Sigmoid colon (tissue), 7 donors: ENCODE results near the gene MITF. TPM values are rescaled to one million over a fixed set of nuclear protein-coding genes. Genes with fewer than 3 reads are reported as not detected.
"Not testable (repeated sequence)": the region's sequence is repeated elsewhere in the genome, so short reads cannot be mapped to it uniquely, and the experiment has no call there.

ENCODE experiments used
- DNase-seq: peaks from one replicate; pipeline ENCODE4 v3.0.0-alpha.2; 2019
- H3K27ac ChIP-seq, 4 donors: fragments of 200-600 bp; sonication (generic); one replicate each; pipeline ENCODE4 v1.5.1; 2016 to 2019; ENCODE audit warnings: mild to moderate bottlenecking in 1 of 4
- H3K27me3 ChIP-seq, 3 donors: fragments of 200-600 bp; sonication (generic); one replicate each; pipeline ENCODE4 v1.5.1; 2019; ENCODE audit warnings: mild to moderate bottlenecking in 1 of 3
- H3K36me3 ChIP-seq, 4 donors: fragments of 200-600 bp; sonication (generic); one replicate each; pipeline ENCODE4 v1.5.1; 2016 to 2019
- H3K4me1 ChIP-seq, 4 donors: fragments of 200-600 bp; sonication (generic); one replicate each; pipeline ENCODE4 v1.5.1; 2017 to 2019
- H3K4me3 ChIP-seq, 4 donors: fragments of 200-600 bp; sonication (generic); one replicate each; pipeline ENCODE4 v1.5.1; 2017 to 2019; ENCODE audit warnings: mild to moderate bottlenecking in 2 of 4, moderate library complexity in 1 of 4
- H3K9me3 ChIP-seq, 4 donors: fragments of 200-600 bp in 3 of 4; sonication (generic) in 3 of 4; one replicate each; pipeline versions ENCODE4 v1.5.1 to v1.6.1; 2013 to 2019
- CTCF ChIP-seq, 4 experiments: fragments of 450-650 bp in 3 of 4; fragments of 200-600 bp in 1 of 4; IDR thresholded peaks; one replicate each; pipeline ENCODE4 v1.5.1; 2016 to 2019; ENCODE audit warnings: antibody characterized with exemption in 4 of 4, mild to moderate bottlenecking in 3 of 4, moderate library complexity in 2 of 4
- EP300 ChIP-seq, 4 donors: sonication (generic); formaldehyde crosslinking; IDR thresholded peaks; one replicate each; pipeline ENCODE4 v1.6.1; 2017; ENCODE audit warnings: antibody characterized with exemption in 4 of 4
- POLR2A ChIP-seq, 2 donors: fragments of 450-650 bp; IDR thresholded peaks; one replicate each; pipeline ENCODE4 v1.6.1; 2016; ENCODE audit warnings: antibody characterized with exemption in 2 of 2, mild to moderate bottlenecking in 2 of 2, moderate library complexity in 2 of 2
- POLR2AphosphoS5 ChIP-seq, 4 donors: sonication (generic); formaldehyde crosslinking; IDR thresholded peaks; one replicate each; pipeline ENCODE4 v1.6.1; 2017; ENCODE audit warnings: antibody characterized with exemption in 4 of 4
- WGBS, 2 donors: extraction: QIAGEN DNeasy Blood & Tissue Kit; methylation state at CpG; one replicate each; pipeline ENCODE4 v1.1.7; 2013; 5-methylcytosine and 5-hydroxymethylcytosine counted together
- intact Hi-C: fragments of 100-400 bp; cut with DNase I; formaldehyde crosslinking; loops from one replicate; pipeline ENCODE4 v1.15.1; 2023
- polyA plus RNA-seq, 3 donors: library from polyadenylated mRNA; stranded (reverse); fragments of 200-250 nt; gene quantifications; one replicate each; pipeline ENCODE4 v1.2.3, GENCODE V29; 2013
- total RNA-seq, 4 donors: library from RNA; depleted of rRNA; stranded (reverse); fragments of >200 nt; gene quantifications; one replicate each; pipeline ENCODE4 v1.1.0, GENCODE V29; 2016
- donor health status: healthy with polysubstance abuse.
- donor health status: Bipolar disorder and iron deficiency.
- donor health status: healthy.

MITF gene
- total and polyA plus RNA-seq, 7 donors: 2.1 to 73.2 (median 65.4) TPM

- Histone ChIP-seq H3K36me3 (no peaks in the 10 kb centered on the region), H3K27ac (no peak overlapping the region), H3K4me1 (peaks cover 0 to 15% (median 14%) of the 10 kb centered on the region in 4 donors), H3K9me3 (no peaks in the 10 kb centered on the region), H3K27me3 (no peaks in the 10 kb centered on the region), H3K4me3 (no peak overlapping the region)
- DNase-seq: no peak
- intact Hi-C loops: no loop called here
- WGBS, 2 donors: 71 to 73% methylated on average over 1 of the region's 1 CpG
- TF ChIP-seq POLR2AphosphoS5 (IDR thresholded peaks at IDR 0.05) (no peak), CTCF (IDR thresholded peaks at IDR 0.05) (no peak), EP300 (IDR thresholded peaks at IDR 0.05) (no peak), POLR2A (IDR thresholded peaks at IDR 0.05) (no peak)
These were observed 161.1 kb downstream of the MITF start for GRCh38 chr3:69900331-69900730.

- H3K4me3 ChIP-seq: no peak overlapping the region
- intact Hi-C loops: no loop called here
These were observed 162.5 kb downstream of the MITF start for GRCh38 chr3:69901802-69902201.

GRCh38 chr3:69902386-69902785 lies 163.1 kb downstream of the MITF start:
- DNase-seq: no peak
- Histone ChIP-seq H3K4me3 (no peak overlapping the region), H3K27me3 (no peaks in the 10 kb centered on the region), H3K27ac (no peak overlapping the region), H3K36me3 (no peaks in the 10 kb centered on the region), H3K9me3 (no peaks in the 10 kb centered on the region), H3K4me1 (peaks cover 0 to 26% (median 18%) of the 10 kb centered on the region in 4 donors)
- no peak for TF ChIP-seq EP300 (IDR thresholded peaks at IDR 0.05)
- TF ChIP-seq POLR2AphosphoS5 (IDR thresholded peaks at IDR 0.05): no peak
- TF ChIP-seq CTCF (IDR thresholded peaks at IDR 0.05): no peak
- TF ChIP-seq POLR2A (IDR thresholded peaks at IDR 0.05): no peak
- intact Hi-C loops: no loop called here
- 89 to 92% methylated on average over 1 of the region's 1 CpG for WGBS, 2 donors

More at GRCh38 chr3:69901802-69902201, 162.5 kb downstream of the MITF start:
- H3K27me3 ChIP-seq: no peaks in the 10 kb centered on the region
- no peak for DNase-seq
- no peak overlapping the region for H3K27ac ChIP-seq
- no peaks in the 10 kb centered on the region for H3K9me3 ChIP-seq
- no peak for TF ChIP-seq POLR2AphosphoS5 (IDR thresholded peaks at IDR 0.05)
- peaks cover 0 to 21% (median 14%) of the 10 kb centered on the region in 4 donors for H3K4me1 ChIP-seq
- no peaks in the 10 kb centered on the region for H3K36me3 ChIP-seq
- 99% methylated on average over 1 of the region's 1 CpG for WGBS, 2 donors

- no peak overlapping the region for H3K27ac ChIP-seq
- H3K27me3 ChIP-seq: no peaks in the 10 kb centered on the region
- H3K36me3 ChIP-seq: no peaks in the 10 kb centered on the region
- 91 to 98% methylated on average over 2 of the region's 2 CpGs for WGBS, 2 donors
- no peak for DNase-seq
- TF ChIP-seq EP300 (IDR thresholded peaks at IDR 0.05) (no peak), CTCF (IDR thresholded peaks at IDR 0.05) (no peak), POLR2A (IDR thresholded peaks at IDR 0.05) (no peak), POLR2AphosphoS5 (IDR thresholded peaks at IDR 0.05) (no peak)
- no peak overlapping the region for H3K4me3 ChIP-seq
- peaks cover 0 to 32% (median 18%) of the 10 kb centered on the region in 4 donors for H3K4me1 ChIP-seq
- no peaks in the 10 kb centered on the region for H3K9me3 ChIP-seq
- intact Hi-C loops: no loop called here
These were observed 167.2 kb downstream of the MITF start for GRCh38 chr3:69906351-69906966.

- Histone ChIP-seq H3K4me3 (no peak overlapping the region), H3K27ac (no peak overlapping the region), H3K4me1 (peaks cover 0 to 23% (median 12%) of the 10 kb centered on the region in 4 donors), H3K36me3 (no peaks in the 10 kb centered on the region), H3K9me3 (no peaks in the 10 kb centered on the region), H3K27me3 (no peaks in the 10 kb centered on the region)
- no peak for DNase-seq
- 73 to 85% methylated on average over 1 of the region's 1 CpG for WGBS, 2 donors
- intact Hi-C loops: no loop called here
- TF ChIP-seq POLR2A (IDR thresholded peaks at IDR 0.05) (no peak), POLR2AphosphoS5 (IDR thresholded peaks at IDR 0.05) (no peak), CTCF (IDR thresholded peaks at IDR 0.05) (no peak), EP300 (IDR thresholded peaks at IDR 0.05) (no peak)
These were observed 168.3 kb downstream of the MITF start for GRCh38 chr3:69907554-69907953.

- H3K4me3 ChIP-seq, H3K27ac ChIP-seq, intact Hi-C loops, H3K27me3 ChIP-seq, H3K36me3 ChIP-seq, H3K9me3 ChIP-seq, DNase-seq: not testable (repeated sequence)
- H3K4me1 ChIP-seq: peaks cover 0 to 23% (median 14%) of the 10 kb centered on the region in 4 donors
These were observed 170.6 kb downstream of the MITF start for GRCh38 chr3:69909859-69910258.
